Measurements from ENCODE around the gene URGCP. TPM values are rescaled to one million over a fixed set of nuclear protein-coding genes. Genes with fewer than 3 reads are reported as not detected.

URGCP gene
- total RNA-seq, 2 experiments from 2014 or later = 28.8 to 31.0 TPM

DNA sequence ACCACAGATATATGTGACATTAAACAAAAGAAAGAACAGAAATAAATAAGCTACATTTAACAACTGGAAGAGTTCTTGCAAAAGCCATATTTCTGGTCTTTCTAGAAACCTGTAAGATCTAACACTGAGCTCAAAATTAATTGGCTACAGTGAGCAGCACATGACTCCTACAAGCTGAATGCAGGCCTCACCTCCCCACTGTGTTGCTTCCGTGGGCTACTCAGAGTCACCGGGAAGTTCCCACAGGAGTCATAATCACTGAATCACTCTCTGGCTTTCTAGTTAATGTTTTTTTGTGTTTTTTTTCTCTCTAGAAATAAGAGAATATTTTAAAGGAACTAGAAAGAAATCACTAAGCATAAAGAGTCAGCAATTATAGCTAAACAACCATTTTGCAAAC is 26.9 kb downstream of the URGCP start:
- ChIA-PET CTCF (no interaction called here), POLR2A (interaction anchor here (0.6 kb wide), 1 partner anchor 129 kb away, joined by 3 read pairs; no protein-coding TSS in a partner anchor)

DNA sequence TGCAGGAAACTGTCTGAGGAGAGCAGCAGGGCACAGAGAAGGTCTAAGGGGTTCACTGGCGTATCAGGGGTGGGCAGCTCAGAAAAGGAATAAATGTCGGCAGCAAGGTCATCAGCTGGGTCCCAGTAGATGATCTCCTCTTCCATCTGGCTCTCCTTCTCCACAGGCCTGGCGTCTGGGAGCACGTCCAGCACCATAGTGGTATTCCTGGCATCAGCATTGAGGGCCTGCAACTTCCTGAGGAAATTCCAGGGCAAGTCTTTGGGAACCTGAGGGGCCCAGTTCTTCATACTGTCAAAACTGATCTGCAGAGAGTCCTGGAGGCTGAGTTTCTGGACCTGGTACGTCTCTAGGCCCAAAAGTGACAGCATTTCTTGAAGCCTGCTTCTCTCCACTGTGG is 27.5 kb downstream of the URGCP start:
- ChIA-PET CTCF (no interaction called here), POLR2A (interaction anchor here (0.6 to 0.9 kb wide), 2 partner anchors 9 to 128 kb away, joined by 3 read pairs; no protein-coding TSS in a partner anchor)

DNA sequence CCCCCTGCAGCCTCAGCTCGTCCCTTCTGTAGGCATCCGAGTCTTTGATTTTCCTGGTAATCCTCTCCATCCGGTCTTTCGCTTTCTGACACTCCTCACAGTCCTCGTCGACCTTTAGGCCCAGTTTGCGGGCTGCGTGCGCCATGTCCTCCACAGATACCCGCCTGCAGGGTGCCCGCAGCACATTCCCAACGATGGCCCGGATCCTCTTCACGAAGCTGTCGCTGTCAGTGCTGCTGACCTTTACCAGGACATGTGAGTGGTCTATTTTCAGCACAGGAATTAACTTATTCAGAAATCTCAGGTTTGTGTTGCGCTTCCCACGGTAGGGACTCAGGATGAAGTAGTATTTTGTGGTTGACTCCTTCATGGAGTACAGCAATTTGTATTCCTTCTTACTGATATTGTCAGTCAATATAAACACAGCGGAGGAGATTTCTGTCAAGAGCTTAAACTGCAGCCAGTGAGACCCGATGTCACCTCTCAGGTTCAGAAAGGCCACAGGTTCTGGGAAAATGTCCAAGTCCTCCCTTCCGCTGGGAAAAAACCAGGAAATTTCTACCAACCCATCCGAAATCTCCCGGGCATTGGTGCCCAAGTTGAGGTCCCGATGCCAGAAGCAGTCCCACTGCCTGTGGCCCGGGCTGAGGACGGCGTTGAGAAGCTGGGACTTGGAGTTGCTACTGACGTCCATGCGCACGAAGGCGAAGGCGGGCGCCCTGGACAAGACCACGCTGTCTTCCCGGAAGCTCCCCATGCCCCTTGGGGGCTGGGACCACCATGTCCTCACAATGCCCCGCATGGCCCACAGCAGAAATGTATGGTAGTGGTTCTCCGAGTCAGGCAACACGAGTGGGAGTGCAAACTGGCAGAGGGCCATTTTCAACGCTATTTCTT is 28.2 kb downstream of the URGCP start:
- CTCF ChIA-PET = no interaction called here
- POLR2A ChIA-PET = interaction anchor here (0.9 kb wide), 1 partner anchor 9 kb away, joined by 3 read pairs; no protein-coding TSS in a partner anchor

DNA sequence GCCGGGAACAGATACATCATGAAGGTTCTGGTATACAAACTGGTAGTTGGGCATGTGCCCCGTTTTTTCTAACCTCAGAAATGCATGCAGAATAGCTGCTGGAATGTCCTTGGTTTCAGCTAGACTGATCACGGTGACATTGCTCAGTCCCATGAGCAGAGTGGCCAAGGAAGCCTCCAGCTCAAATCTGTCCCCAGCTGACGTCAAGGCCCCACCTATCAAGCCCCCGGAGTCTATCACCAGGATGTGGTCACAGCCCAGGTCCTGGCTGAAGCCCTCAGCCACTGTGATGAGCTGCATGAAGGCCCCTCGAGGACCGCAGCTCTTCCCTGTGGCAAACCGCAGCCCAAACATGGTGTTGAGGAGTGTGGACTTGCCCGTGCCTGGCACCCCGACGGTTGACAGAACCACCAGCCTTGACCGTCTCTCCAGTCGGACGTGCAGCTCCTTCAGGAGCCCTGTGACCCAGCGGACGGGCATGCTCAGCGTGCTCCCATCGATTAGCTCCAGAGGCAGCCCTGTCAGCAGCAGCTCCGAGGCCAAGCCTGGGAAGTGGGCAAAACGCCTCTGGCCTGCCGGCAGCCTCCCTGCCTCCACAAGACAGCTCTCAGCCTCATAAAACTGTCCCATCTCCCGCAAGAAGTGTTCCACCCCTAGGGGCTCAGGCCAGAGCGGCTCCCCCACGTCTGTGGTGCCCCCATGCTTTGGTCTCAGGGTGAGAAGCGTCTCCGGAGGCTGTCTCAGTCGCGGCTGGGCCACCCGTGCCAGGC is 29.2 kb downstream of the URGCP start:
- ChIA-PET CTCF (no interaction called here), POLR2A (no interaction called here)

DNA sequence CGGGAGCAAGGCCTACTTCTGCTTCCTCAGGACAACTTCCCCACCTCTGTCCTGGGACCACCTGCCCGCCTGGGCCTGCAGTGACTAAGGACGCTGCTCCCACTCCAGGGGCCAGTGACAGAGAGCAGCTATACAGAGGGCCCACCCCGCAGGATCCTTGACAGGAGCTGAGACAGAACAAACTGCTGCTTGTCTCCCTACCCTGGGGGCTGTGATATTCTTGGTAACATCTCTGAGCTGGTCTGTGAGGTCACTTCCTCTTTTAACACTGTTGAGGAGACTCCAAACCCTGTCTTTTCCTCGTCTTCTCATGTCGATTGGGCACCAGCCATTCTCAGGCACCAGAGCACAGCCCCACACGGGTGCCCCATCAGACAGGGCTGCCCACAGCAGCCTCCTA is 30.2 kb downstream of the URGCP start:
- ChIA-PET CTCF (no interaction called here), POLR2A (no interaction called here)

DNA sequence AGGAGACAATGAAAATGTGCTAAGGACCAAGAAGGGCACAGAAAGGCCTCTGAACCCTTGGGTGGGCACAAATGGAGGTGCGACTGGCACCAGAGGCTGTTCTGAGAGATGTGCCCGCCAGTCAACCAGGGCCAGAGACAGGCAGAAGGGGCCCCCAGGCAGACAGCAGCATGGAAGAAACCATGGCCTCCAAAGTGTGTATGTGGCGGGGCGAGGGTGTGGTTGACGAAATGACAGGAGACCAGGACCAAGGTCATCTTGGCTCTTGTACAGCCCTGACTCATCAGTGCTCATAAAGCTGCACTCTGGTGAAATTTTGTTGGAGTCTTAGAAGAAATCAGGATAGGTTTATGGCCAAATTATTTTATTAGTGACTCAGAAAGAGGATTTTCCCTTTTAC is 33.1 kb downstream of the URGCP start:
- ChIA-PET POLR2A (no interaction called here), CTCF (no interaction called here)

DNA sequence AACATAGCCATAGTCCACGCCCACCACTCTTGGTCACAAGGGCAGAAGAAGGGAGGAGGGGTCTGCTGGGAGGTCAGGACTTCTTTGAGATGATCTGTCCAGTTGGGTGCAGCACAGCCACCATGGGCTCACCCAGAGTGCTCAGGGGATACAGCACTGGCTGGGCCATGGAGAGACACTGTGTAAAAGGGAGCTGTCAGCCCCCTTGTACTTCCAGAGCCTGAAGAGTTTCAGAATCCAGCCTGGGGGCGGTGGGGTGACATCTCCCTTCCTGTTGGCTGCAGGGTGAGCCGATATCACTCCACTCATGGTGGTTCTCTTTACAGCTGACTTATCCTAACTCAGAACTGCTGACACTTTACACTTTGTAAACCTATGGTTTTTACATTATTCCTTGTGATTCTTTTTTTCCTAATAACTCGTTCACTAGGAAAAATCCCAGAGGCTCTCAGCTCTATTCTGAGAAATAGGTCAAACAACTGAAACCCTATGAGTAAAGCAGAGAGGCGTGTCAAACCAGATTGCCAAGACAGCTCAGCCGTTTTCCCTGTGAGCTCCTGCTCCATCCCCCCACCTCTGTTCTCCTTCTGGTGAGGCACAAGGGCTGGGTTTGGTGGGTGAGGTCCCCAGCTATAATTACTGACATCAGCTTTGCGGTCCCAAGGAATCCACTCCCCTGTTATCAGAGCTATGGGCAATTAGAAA is 33.8 kb downstream of the URGCP start:
- POLR2A ChIA-PET = interaction anchor here (0.5 kb wide), 1 partner anchor 18 kb away, joined by 4 read pairs; no protein-coding TSS in a partner anchor
- CTCF ChIA-PET = no interaction called here

DNA sequence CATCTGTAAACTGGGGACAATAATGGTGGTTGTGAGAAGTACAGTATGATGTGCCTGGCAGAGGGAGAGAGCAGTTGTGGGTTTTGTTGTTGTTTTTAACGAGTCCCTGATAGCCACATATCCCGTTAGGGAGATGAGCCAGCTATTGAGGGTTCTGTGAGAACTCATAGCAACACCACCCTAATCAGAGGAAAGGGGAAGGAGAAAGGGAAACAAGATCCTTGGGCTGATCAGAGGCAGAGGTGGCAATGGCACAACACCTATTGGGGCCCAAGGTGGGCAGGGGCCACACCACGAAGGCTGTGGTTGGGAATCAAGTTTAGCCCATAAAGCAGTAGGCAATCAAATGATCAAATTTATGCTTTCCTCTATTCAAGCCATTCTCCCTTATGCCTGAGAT is 35.3 kb downstream of the URGCP start:
- ChIA-PET POLR2A (no interaction called here), CTCF (interaction anchor here (0.9 kb wide), 1 partner anchor 33 kb away, joined by 3 read pairs; no protein-coding TSS in a partner anchor)

DNA sequence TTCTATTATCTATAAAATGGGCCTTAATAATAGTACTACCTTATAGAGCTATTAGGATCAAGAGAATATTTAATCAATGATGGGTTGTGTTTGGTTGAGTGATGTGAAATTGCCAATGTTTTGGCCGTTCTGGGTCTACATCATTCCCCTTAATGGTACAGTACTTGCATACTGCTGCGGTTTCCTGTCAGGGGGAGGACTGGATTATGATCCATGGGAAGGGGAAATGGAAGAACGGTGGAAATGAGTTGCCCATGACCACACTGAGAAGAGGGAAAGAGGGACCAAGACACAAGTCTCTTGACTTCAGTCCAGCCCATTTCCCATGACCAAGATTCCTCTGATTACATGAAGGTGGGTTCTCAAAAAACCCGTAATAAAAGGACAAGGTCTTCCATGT is 36.1 kb downstream of the URGCP start:
- ChIA-PET POLR2A (no interaction called here), CTCF (no interaction called here)

DNA sequence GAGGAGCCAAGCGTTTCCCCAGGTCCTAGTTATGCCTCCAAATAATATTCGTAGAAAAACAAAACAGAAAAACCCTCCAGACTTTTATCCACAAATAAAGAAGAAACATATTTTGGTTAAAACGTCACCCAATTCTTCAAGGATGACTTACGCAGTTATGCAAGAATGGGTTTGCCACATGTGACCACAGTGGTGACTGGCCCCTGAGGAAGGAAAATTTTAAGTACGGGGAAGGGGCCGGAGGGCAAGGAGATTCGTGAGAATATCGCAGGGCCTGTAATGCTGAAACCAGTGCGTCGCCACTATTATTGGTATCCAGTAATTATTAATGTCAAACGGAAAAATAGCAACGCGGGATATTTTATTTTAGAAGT is 36.5 kb downstream of the URGCP start:
- ChIA-PET POLR2A (interaction anchor here (0.6 to 1.3 kb wide), 2 partner anchors 9 to 57 kb away, joined by 3 to 5 read pairs; partner anchors contain the start of gene UBE2D4), CTCF (interaction anchor here (0.8 to 1.0 kb wide), 2 partner anchors 170 to 287 kb away, joined by 3 to 5 read pairs; partner anchors contain the start of gene STK17A)

DNA sequence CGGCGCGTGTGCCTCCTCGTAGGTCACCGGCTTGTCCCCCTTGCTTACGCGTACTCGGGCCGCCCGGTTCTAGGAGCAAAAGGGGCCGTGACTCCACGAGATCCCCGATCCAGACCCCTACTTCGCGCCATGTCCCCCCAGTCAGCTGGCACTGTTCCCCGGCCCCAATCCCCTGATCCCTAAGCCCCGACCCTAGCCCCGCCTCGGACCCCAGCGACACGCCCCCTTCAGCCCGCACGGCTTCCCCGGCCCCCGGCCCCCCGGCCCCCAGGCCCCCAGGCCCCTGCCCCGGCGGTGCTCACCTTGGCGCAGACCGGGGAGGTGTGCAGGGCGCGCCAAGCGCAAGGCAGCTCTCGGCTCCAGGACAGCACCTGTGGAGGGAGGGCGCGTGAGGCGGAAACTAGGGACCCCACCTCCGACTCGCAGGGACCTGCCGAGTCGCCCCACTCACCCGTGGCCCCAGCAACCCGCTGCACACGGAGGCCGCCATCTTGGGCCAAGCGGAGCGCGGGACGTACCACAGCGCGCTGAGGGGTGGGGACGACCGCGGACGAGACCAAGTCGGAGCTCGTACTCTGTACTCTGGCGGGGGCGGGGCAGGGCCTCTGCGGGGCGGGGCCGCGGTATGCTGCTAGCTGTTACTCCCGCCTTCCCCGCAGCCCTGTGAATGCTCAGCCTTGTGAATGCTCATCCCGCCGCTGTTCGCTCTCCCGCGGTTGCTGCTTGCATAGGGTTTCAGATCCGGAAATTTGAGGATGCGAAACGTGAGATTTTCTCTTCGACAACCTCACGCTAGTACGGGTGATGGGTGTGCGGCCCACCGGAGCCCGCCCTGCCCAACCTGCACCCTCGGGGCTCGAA is 37.2 kb downstream of the URGCP start, which contains the start of gene MRPS24:
Gene MRPS24 (minus strand): TSS at position 512 of the 861 bp plus-strand sequence. CDS start 22 bp downstream, at position 490.
- POLR2A ChIA-PET = interaction anchor here (0.6 to 1.3 kb wide), 4 partner anchors 9 to 118 kb away, joined by 3 to 5 read pairs (median 4); partner anchors contain the start of gene UBE2D4

DNA sequence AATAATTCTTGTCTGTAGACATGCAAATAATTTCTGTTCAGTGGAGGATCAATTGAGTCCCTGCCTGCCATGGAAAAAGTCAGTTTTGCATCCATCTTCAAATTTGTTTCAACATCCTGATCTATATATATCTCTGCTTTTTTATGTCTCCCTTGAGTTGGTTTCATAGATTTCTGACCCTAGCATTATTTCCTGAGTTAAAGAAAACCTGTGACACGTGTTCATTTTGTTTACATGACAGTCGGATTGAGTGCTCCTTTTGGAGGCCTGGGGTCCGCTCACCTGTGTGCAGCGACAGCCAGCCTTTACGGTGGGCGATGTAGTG is 37.8 kb downstream of the URGCP start:
- CTCF ChIA-PET = no interaction called here
- POLR2A ChIA-PET = interaction anchor here (0.6 to 1.3 kb wide), 3 partner anchors 16 to 118 kb away, joined by 3 to 5 read pairs (median 4); partner anchors contain the start of gene UBE2D4

More for the DNA sequence above, 37.2 kb downstream of the URGCP start, which contains the start of gene MRPS24:
- CTCF ChIA-PET = interaction anchor here (0.8 to 1.0 kb wide), 2 partner anchors 169 to 286 kb away, joined by 3 to 5 read pairs; partner anchors contain the start of gene STK17A

DNA sequence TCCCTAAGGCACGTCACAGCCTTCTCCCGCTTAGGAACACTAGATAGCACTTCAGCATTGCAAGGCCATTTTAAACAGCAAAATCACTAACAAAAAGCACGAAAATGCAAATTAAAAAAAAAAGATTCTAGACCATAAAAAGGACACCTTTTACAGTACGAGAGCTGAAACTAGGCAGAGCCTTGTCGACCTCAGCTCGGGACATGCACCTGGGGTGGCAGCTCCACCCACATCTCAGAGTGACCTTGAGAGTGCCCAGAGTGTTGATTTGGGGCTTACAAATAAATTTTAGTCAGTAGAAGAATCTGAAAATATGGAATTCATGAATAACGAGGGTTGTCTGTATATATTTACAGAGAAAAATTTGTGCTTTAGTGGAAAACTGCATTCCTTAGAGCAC is 38.2 kb downstream of the URGCP start:
- POLR2A ChIA-PET = interaction anchor here (0.6 to 0.7 kb wide), 2 partner anchors 17 to 117 kb away, joined by 3 to 4 read pairs; no protein-coding TSS in a partner anchor
- CTCF ChIA-PET = no interaction called here

DNA sequence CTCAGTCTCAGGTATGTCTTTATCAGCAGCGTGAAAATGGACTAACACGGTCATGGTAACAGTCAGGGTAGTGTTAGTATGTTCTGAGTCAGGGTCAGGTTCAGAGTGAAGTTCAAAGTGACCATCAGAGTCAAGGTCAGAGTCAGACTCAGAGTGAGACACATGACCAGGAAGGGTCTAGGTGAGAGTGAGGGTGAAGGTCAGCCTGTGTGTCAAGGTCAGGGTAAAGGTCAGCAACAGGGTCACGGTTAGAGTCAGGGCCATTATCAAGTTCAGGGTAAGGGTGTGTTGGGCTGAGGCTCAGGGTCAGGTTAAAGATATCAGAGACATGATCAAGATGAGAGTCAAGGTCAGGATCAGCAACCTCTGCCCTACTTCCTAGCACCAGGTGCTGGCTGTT is 41.1 kb downstream of the URGCP start:
- POLR2A ChIA-PET = no interaction called here
- CTCF ChIA-PET = no interaction called here

DNA sequence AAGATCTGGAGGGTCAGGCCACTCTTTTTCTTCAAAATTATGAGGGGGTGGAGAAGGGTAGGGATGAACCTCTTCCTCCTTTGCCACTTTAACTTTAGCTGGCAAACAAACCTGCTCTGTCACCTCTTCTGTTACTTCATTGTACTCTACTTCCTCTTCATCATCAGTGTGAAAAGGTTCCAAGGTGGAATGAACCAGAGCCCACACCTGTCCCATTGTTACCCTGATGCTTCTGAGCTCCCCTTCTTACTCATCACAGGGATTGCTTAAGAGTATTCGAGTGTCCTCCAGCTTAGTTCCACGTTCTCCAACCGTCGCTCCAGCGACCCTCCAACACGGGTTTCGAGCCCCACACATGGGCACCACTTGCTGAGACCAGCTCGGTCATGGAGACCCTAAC is 42.3 kb downstream of the URGCP start:
- ChIA-PET CTCF (no interaction called here), POLR2A (no interaction called here)

DNA sequence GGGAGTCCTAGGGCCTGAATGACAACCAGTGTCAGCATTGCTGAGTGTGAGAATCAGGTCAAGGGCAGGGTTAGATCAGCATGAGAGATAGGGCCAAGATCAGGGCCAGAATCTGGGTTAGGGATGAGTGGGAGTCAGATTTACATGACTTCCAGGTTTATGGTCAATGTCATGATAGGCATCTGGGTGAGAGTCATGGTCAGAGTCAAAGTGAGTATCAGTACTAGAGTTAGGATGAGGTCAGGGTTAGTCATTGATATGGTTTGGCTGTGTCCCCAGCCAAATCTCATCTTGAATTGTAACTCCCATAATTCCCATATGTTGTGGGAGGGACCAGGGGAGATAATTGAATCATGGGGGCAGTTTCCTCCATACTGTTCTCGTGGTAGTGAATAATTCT is 49.4 kb downstream of the URGCP start:
- CTCF ChIA-PET = interaction anchor here (1.1 kb wide), 1 partner anchor 18 kb away, joined by 3 read pairs; no protein-coding TSS in a partner anchor
- POLR2A ChIA-PET = no interaction called here

DNA sequence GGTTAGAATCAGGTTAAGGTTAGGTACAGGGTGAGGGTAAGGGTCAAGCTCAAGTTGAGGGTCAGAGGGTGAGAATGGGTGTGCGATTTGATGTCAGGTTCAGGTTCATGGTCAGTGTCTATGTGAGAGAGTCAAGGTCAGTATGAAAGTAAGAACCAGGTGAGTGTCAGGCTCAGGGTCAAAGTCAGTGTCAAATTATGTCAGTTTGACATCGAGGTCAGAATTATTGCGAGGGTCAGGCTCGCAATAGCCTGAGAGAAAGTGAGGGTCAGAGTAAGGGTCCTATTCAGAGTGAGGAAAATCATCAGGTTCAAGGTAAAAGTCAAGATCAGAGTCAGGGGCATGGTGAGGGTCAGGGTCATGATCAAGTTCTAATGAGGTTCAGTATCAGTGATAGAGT is 50.1 kb downstream of the URGCP start:
- CTCF ChIA-PET = interaction anchor here (1.1 kb wide), 1 partner anchor 17 kb away, joined by 3 read pairs; no protein-coding TSS in a partner anchor
- POLR2A ChIA-PET = no interaction called here

DNA sequence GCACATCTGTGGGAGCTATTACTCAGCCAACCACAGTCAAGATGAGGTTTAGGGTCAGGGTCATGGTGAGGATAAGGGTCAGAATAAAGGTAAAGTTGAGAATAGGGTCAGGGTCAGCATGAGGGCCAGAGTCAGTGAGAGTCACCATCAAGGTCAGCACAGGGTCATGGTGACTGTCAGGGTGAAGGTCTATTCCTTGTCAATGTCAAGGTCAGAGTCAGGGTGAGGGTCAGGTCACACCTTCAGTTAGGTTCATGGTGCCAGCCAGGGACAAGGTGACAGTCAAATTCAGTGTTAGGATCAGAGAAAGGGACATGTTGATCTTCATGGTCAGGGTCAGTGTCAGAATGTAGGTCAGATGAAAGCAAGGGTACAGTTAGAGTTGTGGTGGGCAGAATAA is 51.2 kb downstream of the URGCP start:
- CTCF ChIA-PET = no interaction called here

More for the DNA sequence above, 51.2 kb downstream of the URGCP start:
- POLR2A ChIA-PET = interaction anchor here (0.6 kb wide), 1 partner anchor 94 kb away, joined by 7 read pairs; no protein-coding TSS in a partner anchor
